ENCODE data around the gene ICAM4.
A peak's percentile ranks its signal among the peaks of the same experiment; 100 is the strongest.
"Not testable (repeated sequence)": the region's sequence is repeated elsewhere in the genome, so short reads cannot be mapped to it uniquely, and the experiment has no call there.

Gene ICAM4

GRCh38 chr19:10318807-10319682 lies 32.3 kb downstream of the ICAM4 start:
- no peak for DNase-seq (ENCODE audit: low read depth)

- DNase-seq (ENCODE audit: low read depth) = no peak
These were observed 34.1 kb downstream of the ICAM4 start for GRCh38 chr19:10320602-10321416.

- no peak for DNase-seq (ENCODE audit: low read depth)
These were observed 34.7 kb downstream of the ICAM4 start for GRCh38 chr19:10321417-10321797.

GRCh38 chr19:10321874-10322835 lies 35.4 kb downstream of the ICAM4 start:
- DNase-seq (ENCODE audit: low read depth) = no peak

- no peak for DNase-seq (ENCODE audit: low read depth)
These were observed 39.0 kb downstream of the ICAM4 start for GRCh38 chr19:10325732-10326131.

GRCh38 chr19:10327793-10328192 lies 41.0 kb downstream of the ICAM4 start:
- DNase-seq (ENCODE audit: low read depth) = no peak

GRCh38 chr19:10328558-10329429 lies 42.0 kb downstream of the ICAM4 start:
- DNase-seq (ENCODE audit: low read depth) = no peak

GRCh38 chr19:10329555-10329954 lies 42.8 kb downstream of the ICAM4 start:
- DNase-seq (ENCODE audit: low read depth) = no peak

GRCh38 chr19:10332158-10332964 lies 45.6 kb downstream of the ICAM4 start:
- no peak for DNase-seq (ENCODE audit: low read depth)

GRCh38 chr19:10332965-10333757 lies 46.4 kb downstream of the ICAM4 start, which contains the start of gene RAVER1:
TSS of gene RAVER1 (minus strand) at chr19:10333529. CDS start at chr19:10333507, 22 bp downstream.
- peak; percentile 97 for DNase-seq (ENCODE audit: low read depth)

- DNase-seq (ENCODE audit: low read depth) = no peak
These were observed 47.2 kb downstream of the ICAM4 start for GRCh38 chr19:10333758-10334587.

- peak; percentile 96 for DNase-seq (ENCODE audit: low read depth)
These were observed 48.0 kb downstream of the ICAM4 start for GRCh38 chr19:10334588-10335351.

GRCh38 chr19:10335352-10335985 lies 48.7 kb downstream of the ICAM4 start:
- no peak for DNase-seq (ENCODE audit: low read depth)

- not testable (repeated sequence) for DNase-seq (ENCODE audit: low read depth)
These were observed 50.0 kb downstream of the ICAM4 start for GRCh38 chr19:10336725-10337124.
